ENCODE measurements around the gene CYP27A1.

- TF ChIP-seq, protein P1, sequence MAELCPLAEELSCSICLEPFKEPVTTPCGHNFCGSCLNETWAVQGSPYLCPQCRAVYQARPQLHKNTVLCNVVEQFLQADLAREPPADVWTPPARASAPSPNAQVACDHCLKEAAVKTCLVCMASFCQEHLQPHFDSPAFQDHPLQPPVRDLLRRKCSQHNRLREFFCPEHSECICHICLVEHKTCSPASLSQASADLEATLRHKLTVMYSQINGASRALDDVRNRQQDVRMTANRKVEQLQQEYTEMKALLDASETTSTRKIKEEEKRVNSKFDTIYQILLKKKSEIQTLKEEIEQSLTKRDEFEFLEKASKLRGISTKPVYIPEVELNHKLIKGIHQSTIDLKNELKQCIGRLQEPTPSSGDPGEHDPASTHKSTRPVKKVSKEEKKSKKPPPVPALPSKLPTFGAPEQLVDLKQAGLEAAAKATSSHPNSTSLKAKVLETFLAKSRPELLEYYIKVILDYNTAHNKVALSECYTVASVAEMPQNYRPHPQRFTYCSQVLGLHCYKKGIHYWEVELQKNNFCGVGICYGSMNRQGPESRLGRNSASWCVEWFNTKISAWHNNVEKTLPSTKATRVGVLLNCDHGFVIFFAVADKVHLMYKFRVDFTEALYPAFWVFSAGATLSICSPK (IDR thresholded peaks at IDR 0.05; ENCODE audit: borderline replicate concordance) = no peak
- TF ChIP-seq, protein P2, sequence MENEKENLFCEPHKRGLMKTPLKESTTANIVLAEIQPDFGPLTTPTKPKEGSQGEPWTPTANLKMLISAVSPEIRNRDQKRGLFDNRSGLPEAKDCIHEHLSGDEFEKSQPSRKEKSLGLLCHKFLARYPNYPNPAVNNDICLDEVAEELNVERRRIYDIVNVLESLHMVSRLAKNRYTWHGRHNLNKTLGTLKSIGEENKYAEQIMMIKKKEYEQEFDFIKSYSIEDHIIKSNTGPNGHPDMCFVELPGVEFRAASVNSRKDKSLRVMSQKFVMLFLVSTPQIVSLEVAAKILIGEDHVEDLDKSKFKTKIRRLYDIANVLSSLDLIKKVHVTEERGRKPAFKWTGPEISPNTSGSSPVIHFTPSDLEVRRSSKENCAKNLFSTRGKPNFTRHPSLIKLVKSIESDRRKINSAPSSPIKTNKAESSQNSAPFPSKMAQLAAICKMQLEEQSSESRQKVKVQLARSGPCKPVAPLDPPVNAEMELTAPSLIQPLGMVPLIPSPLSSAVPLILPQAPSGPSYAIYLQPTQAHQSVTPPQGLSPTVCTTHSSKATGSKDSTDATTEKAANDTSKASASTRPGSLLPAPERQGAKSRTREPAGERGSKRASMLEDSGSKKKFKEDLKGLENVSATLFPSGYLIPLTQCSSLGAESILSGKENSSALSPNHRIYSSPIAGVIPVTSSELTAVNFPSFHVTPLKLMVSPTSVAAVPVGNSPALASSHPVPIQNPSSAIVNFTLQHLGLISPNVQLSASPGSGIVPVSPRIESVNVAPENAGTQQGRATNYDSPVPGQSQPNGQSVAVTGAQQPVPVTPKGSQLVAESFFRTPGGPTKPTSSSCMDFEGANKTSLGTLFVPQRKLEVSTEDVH (IDR thresholded peaks at IDR 0.05; ENCODE audit: low read depth, partially characterized antibody) = no peak
- TF ChIP-seq MAFK (IDR thresholded peaks at IDR 0.05; ENCODE audit: low read length) (no peak), ZNF24 (IDR thresholded peaks at IDR 0.05) (no peak), AFF4 (CRISPR knock-in tag; IDR thresholded peaks at IDR 0.05) (no peak)
These were observed 50.6 kb downstream of the CYP27A1 start for GRCh38 chr2:218832520-218832919.

Data from K562 (cell line).